Measurements from ENCODE around the gene THYN1. TPM values are rescaled to one million over a fixed set of nuclear protein-coding genes. Genes with fewer than 3 reads are reported as not detected.
"Not testable (repeated sequence)": the region's sequence is repeated elsewhere in the genome, so short reads cannot be mapped to it uniquely, and the experiment has no call there.

THYN1 gene
- total and polyA plus RNA-seq, 2 donors (not counting 1 experiment from before 2014, with no cell fraction given): 54.9 to 88.7 TPM

DNA sequence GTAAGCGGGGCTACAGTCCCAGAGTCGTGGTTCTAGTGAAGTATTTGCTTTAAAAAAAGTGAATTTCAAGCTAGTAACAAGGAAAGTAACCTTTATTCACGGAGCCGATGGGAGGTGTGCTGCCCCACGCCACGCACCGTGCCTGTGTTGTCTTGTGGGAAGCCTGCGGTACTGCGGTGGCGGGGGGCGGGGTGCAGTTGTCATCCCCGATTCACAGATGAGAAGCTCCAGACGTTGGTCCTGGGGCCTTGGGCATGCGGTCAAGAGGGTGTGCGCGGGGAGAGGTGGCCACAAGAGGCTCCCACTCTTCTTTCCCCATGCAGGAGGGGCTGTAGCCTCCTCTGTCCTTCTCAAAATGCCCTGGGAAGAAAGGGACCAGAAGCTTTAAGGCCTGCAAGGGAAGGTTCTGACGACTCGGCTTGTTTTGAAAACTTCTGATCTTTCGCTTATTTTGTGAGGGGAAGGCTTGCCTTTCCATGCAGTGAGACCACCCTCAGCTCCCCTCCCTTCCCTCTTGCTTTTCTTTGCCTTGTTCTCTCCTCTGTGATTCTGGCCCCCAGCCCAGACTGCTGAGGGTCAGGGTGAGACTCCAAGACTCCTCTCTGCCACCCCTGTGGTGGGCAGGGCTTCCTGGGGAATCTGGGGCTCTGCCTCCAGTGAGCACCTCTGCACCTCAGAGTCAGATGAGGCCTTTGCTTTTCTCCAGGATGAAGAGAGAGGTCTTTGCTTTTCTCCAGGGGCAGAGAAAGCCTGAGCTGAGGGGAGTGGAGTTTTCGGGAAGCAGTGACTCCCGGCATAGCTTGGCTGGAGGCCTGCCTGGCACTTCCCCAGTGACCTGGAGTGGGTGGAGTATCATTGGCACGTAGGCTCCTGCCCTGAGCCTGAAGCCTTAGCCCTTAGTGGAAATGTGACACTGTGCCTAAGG is 29.2 kb upstream of the THYN1 start:
- H3K9me3 ChIP-seq (ENCODE audit: control insufficient read depth, insufficient read depth, low read depth, low read length): no peaks in the 10 kb centered on the region
- no peak overlapping the region for H3K9ac ChIP-seq (ENCODE audit: insufficient read depth, low read length)
- H3K27me3 ChIP-seq (ENCODE audit: control insufficient read depth, insufficient read depth, low read length): peaks cover 11% of the 10 kb centered on the region
- no peaks in the 10 kb centered on the region for H3K79me2 ChIP-seq (ENCODE audit: control insufficient read depth, insufficient read depth, low read length)
- H3K4me1 ChIP-seq (ENCODE audit: control insufficient read depth, extremely low read depth, insufficient read depth, low read length): no peaks in the 10 kb centered on the region
- TF ChIP-seq EZH2 (IDR thresholded peaks at IDR 0.05; ENCODE audit: low read length, missing control alignments) (no peak), CTCF (conservative IDR thresholded peaks at IDR 0.05 in 1 of 2, IDR thresholded peaks at IDR 0.05 in 1 of 2; ENCODE audit: low read depth in 1 of 2, low read length in 2 of 2) (no peak)
- H3K27ac ChIP-seq (ENCODE audit: insufficient read depth, low read length): no peak overlapping the region
- no peaks in the 10 kb centered on the region for H4K20me1 ChIP-seq (ENCODE audit: control insufficient read depth, extremely low read depth, insufficient read depth, low read length)
- H3K4me3 ChIP-seq (replicated peaks in 1 of 4; ENCODE audit: control extremely low read depth in 1 of 4, insufficient read depth in 1 of 4, low read depth in 3 of 4, low read length in 4 of 4): no peak overlapping the region
- DNase-seq (ENCODE audit: low read depth in 2 of 2): no peak
- H2AFZ ChIP-seq (ENCODE audit: low read length): no peak overlapping the region
- no peaks in the 10 kb centered on the region for H3K36me3 ChIP-seq (ENCODE audit: control insufficient read depth, insufficient read depth, low read length)
- no peak overlapping the region for H3K4me2 ChIP-seq (ENCODE audit: extremely low read depth, insufficient read depth, low read length)

DNA sequence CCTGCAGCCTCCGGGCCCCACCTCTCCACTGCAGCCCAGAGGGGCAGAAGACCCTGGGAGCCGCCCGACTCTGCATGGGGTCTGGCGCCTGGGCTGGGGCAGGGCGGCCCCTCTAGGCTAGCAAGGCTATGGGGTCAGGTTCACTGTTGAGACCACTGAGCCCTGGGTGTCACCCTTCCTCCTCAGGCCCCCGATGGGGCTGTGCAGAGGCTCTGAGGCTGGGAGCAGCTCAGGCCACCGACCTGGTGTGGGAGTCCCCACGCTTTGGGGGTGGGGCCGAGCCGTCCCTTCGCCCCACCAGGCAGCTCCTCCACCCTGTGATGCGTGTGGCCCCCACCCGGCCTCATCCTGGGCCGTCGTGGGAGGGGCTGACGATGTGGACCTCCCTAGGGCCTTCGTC is 28.5 kb upstream of the THYN1 start:
- H3K9me3 ChIP-seq (ENCODE audit: control insufficient read depth, insufficient read depth, low read depth, low read length); DNase-seq (ENCODE audit: low read depth in 2 of 2); H2AFZ ChIP-seq (ENCODE audit: low read length); H3K4me1 ChIP-seq (ENCODE audit: control insufficient read depth, extremely low read depth, insufficient read depth, low read length); H4K20me1 ChIP-seq (ENCODE audit: control insufficient read depth, extremely low read depth, insufficient read depth, low read length); H3K27ac ChIP-seq (ENCODE audit: insufficient read depth, low read length); H3K79me2 ChIP-seq (ENCODE audit: control insufficient read depth, insufficient read depth, low read length); H3K4me2 ChIP-seq (ENCODE audit: extremely low read depth, insufficient read depth, low read length); H3K4me3 ChIP-seq (replicated peaks in 1 of 4; ENCODE audit: control extremely low read depth in 1 of 4, insufficient read depth in 1 of 4, low read depth in 3 of 4, low read length in 4 of 4); H3K36me3 ChIP-seq (ENCODE audit: control insufficient read depth, insufficient read depth, low read length); H3K9ac ChIP-seq (ENCODE audit: insufficient read depth, low read length): not testable (repeated sequence)
- peaks cover 19% of the 10 kb centered on the region for H3K27me3 ChIP-seq (ENCODE audit: control insufficient read depth, insufficient read depth, low read length)

GRCh38 chr11:134278356-134278755 is 25.2 kb upstream of the THYN1 start:
- no peak overlapping the region for H3K27ac ChIP-seq (ENCODE audit: insufficient read depth, low read length)
- no peak overlapping the region for H2AFZ ChIP-seq (ENCODE audit: low read length)
- H3K9ac ChIP-seq (ENCODE audit: insufficient read depth, low read length): no peak overlapping the region
- H3K79me2 ChIP-seq (ENCODE audit: control insufficient read depth, insufficient read depth, low read length): no peaks in the 10 kb centered on the region
- TF ChIP-seq CTCF (conservative IDR thresholded peaks at IDR 0.05 in 1 of 2, IDR thresholded peaks at IDR 0.05 in 1 of 2; ENCODE audit: low read depth in 1 of 2, low read length in 2 of 2): no peak
- TF ChIP-seq EZH2 (IDR thresholded peaks at IDR 0.05; ENCODE audit: low read length, missing control alignments): no peak
- H3K4me3 ChIP-seq (replicated peaks in 1 of 4; ENCODE audit: control extremely low read depth in 1 of 4, insufficient read depth in 1 of 4, low read depth in 3 of 4, low read length in 4 of 4): no peak overlapping the region
- no peaks in the 10 kb centered on the region for H4K20me1 ChIP-seq (ENCODE audit: control insufficient read depth, extremely low read depth, insufficient read depth, low read length)
- DNase-seq (ENCODE audit: low read depth in 2 of 2): no peak
- peaks cover 45% of the 10 kb centered on the region for H3K27me3 ChIP-seq (ENCODE audit: control insufficient read depth, insufficient read depth, low read length)
- no peaks in the 10 kb centered on the region for H3K36me3 ChIP-seq (ENCODE audit: control insufficient read depth, insufficient read depth, low read length)
- no peak overlapping the region for H3K4me2 ChIP-seq (ENCODE audit: extremely low read depth, insufficient read depth, low read length)
- H3K4me1 ChIP-seq (ENCODE audit: control insufficient read depth, extremely low read depth, insufficient read depth, low read length): no peaks in the 10 kb centered on the region
- H3K9me3 ChIP-seq (ENCODE audit: control insufficient read depth, insufficient read depth, low read depth, low read length): no peaks in the 10 kb centered on the region
